Colonic mucosa (tissue), 4 donors: ENCODE measurements around the gene GPR33. TPM values are rescaled to one million over a fixed set of nuclear protein-coding genes. Genes with fewer than 3 reads are reported as not detected.
"Not testable (repeated sequence)": the region's sequence is repeated elsewhere in the genome, so short reads cannot be mapped to it uniquely, and the experiment has no call there.

ENCODE experiments used
- DNase-seq: peaks from one replicate; pipeline ENCODE4 v3.0.0-alpha.2; 2020
- H3K27ac ChIP-seq: fragments of 200-600 bp; one replicate; pipeline ENCODE4 v1.8.0; 2021
- H3K27me3 ChIP-seq: fragments of 200-600 bp; one replicate; pipeline ENCODE4 v1.8.0; 2021
- H3K36me3 ChIP-seq: fragments of 200-600 bp; one replicate; pipeline ENCODE4 v1.8.0; 2021
- H3K4me1 ChIP-seq: fragments of 200-600 bp; one replicate; pipeline ENCODE4 v1.8.0; 2021; ENCODE audit warnings: mild to moderate bottlenecking
- H3K4me3 ChIP-seq: fragments of 200-600 bp; one replicate; pipeline ENCODE4 v1.8.0; 2021
- H3K9ac ChIP-seq, 2 donors: one replicate each; pipeline ENCODE4 v1.7.0; 2013; ENCODE audit warnings: control low read depth in 2 of 2, low read depth in 2 of 2, low read length in 2 of 2
- H3K9me3 ChIP-seq: fragments of 200-600 bp; one replicate; pipeline ENCODE4 v1.8.0; 2021
- intact Hi-C: fragments of 100-400 bp; cut with DNase I; formaldehyde crosslinking; loops from one replicate; pipeline ENCODE4 v1.14.1; 2022
- total RNA-seq, 2 donors: library from RNA; stranded (reverse); fragmentation: NEBNext Ultra II Directional in 1 of 2; extraction: Animal tissue kit (Norgen Biotek cat#: 25700) in 1 of 2; gene quantifications; one replicate each; pipeline ENCODE4 v1.2.1, GENCODE V29; 2021
- TF ChIP-seq, protein P1 (sequence below): fragments of 200-600 bp; IDR thresholded peaks from one replicate; pipeline ENCODE4 v1.8.0; 2022; ENCODE audit warnings: antibody characterized with exemption, mild to moderate bottlenecking
- donor health status: healthy.
- donor health status: DM: no; HTN: no; CAD: no.
- donor health status: DM: no; HTN: no; CAD: no.

The GPR33 gene
- total RNA-seq, 2 donors from 2014 or later: not detected

DNA sequence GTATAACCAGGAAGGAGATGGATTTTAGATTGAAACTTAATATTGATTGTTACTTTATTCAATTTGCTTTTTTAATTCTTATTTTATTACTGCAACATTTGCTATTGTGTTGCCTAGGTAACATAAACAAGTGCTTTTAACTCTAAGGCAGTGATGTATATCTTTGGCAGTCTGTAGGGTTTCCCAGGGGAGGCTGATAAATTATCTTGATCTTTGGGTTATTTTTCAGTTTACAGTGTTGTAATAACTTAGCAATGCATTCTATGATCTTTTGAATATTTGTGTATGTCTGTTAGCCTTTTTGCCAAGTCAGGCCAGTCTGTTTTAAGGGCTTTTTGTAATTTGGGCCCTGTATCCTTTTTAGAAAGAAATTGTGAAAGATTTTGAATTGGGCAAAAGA, 22.7 kb downstream of the GPR33 start:
- TF ChIP-seq, protein P1, sequence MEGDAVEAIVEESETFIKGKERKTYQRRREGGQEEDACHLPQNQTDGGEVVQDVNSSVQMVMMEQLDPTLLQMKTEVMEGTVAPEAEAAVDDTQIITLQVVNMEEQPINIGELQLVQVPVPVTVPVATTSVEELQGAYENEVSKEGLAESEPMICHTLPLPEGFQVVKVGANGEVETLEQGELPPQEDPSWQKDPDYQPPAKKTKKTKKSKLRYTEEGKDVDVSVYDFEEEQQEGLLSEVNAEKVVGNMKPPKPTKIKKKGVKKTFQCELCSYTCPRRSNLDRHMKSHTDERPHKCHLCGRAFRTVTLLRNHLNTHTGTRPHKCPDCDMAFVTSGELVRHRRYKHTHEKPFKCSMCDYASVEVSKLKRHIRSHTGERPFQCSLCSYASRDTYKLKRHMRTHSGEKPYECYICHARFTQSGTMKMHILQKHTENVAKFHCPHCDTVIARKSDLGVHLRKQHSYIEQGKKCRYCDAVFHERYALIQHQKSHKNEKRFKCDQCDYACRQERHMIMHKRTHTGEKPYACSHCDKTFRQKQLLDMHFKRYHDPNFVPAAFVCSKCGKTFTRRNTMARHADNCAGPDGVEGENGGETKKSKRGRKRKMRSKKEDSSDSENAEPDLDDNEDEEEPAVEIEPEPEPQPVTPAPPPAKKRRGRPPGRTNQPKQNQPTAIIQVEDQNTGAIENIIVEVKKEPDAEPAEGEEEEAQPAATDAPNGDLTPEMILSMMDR: no peak
- no peak overlapping the region for H3K9ac ChIP-seq
- H3K36me3 ChIP-seq: no peaks in the 10 kb centered on the region
- no peak for DNase-seq
- H3K4me1 ChIP-seq: no peaks in the 10 kb centered on the region
- no peak overlapping the region for H3K4me3 ChIP-seq
- no peaks in the 10 kb centered on the region for H3K27me3 ChIP-seq
- H3K9me3 ChIP-seq: no peaks in the 10 kb centered on the region
- no peak overlapping the region for H3K27ac ChIP-seq
- intact Hi-C loops: no loop called here

DNA sequence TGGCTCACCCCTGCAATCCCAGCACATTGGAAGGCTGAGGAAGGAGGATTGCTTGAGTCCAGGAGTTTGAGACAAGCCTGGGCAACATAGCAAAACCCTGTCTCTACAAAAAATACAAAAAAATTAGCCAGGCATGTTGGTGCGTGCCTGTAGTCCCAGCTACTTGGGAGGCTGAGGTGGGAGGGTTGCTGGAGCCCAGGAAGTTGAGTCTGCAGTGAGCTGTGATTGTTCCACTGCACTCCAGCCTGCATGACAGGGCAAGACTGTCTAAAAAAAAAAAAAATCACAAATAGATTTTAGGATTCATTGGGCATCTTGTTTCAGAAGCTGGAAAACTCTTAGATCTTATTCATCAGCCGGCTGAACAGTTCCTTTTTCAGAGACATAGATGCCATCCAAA, 25.4 kb downstream of the GPR33 start:
- H3K36me3 ChIP-seq, H3K9me3 ChIP-seq, H3K4me3 ChIP-seq, H3K27me3 ChIP-seq, H3K9ac ChIP-seq, H3K27ac ChIP-seq, DNase-seq, intact Hi-C loops, H3K4me1 ChIP-seq: not testable (repeated sequence)

DNA sequence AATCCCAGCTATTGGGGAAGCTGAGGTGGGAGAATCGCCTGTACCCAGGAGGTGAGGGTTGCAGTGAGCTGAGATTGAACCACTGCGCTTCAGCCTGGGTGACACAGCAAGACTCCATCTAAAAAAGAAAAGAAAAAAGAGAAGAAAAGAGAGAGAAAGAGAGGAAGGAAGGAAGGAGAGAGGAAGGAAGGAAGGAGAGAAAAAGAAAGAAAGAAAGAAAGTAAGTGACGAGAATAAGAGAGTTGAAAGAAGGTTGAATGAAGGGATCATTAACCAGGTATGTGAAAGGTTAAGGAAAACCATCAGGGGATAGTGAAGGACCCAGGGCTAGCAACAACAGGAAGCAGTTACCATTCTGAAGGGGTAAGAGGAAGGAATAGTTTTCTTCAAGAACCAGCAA, 26.3 kb downstream of the GPR33 start:
- DNase-seq: no peak
- Histone ChIP-seq H3K4me3 (no peak overlapping the region), H3K36me3 (no peaks in the 10 kb centered on the region), H3K27ac (no peak overlapping the region), H3K27me3 (no peaks in the 10 kb centered on the region), H3K4me1 (no peaks in the 10 kb centered on the region), H3K9me3 (no peaks in the 10 kb centered on the region), H3K9ac (no peak overlapping the region)
- intact Hi-C loops: no loop called here
- TF ChIP-seq, protein P1: no peak

DNA sequence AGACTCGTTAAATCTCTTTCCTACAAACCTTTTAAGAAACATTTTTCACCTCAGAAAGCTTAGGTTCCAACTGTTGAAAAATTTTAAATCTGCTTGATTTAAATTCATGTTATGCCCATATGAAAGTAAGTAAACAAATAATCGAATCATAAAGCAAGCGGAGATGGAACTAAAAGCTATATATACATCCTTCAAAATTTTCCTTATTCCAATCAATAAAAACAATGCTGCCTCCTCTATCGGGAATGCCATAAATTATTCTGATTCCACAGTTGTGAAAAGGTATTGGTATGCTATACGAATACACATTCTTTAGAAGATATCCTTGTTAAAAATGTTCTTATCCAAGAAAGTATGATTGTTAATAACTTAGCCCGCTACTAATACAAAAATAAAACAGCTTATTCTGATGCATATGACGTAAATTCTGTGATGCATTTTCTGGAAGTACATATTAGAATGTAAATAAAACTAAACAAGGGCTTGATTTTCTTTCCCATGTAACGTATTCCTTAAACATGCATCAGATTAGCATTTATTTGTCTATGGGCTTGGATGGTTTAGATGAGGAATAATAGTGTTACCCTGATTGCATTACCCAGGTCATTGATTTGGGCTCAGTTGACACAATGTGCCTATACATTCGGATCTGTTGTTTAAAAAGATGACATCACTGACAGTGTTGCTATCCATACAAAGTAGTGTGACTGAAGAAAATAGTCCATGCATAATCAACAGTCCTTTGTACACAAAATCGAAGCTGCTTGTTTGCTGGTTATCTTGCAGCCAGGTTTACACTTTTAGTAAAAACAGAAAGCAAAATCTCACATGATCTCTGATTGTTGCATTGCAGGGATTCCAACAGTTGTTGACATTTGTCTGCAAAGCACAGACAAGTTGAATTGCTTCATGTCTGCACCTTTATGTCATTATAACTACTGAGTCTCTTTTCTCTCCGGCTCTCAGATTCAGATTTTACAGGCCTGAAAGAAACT, 29.9 kb downstream of the GPR33 start:
- Histone ChIP-seq H3K36me3 (no peaks in the 10 kb centered on the region), H3K9me3 (no peaks in the 10 kb centered on the region), H3K27ac (peak overlapping the region; percentile 92), H3K27me3 (no peaks in the 10 kb centered on the region), H3K9ac (peak overlapping the region; percentile 9 to 58), H3K4me1 (no peaks in the 10 kb centered on the region), H3K4me3 (peak overlapping the region; percentile 76)
- intact Hi-C loops: loop anchor here (5.0 kb wide), 1 partner anchor 36 kb away; the partner anchor contains the start of gene HEATR5A
- DNase-seq: no peak
- TF ChIP-seq, protein P1: no peak

DNA sequence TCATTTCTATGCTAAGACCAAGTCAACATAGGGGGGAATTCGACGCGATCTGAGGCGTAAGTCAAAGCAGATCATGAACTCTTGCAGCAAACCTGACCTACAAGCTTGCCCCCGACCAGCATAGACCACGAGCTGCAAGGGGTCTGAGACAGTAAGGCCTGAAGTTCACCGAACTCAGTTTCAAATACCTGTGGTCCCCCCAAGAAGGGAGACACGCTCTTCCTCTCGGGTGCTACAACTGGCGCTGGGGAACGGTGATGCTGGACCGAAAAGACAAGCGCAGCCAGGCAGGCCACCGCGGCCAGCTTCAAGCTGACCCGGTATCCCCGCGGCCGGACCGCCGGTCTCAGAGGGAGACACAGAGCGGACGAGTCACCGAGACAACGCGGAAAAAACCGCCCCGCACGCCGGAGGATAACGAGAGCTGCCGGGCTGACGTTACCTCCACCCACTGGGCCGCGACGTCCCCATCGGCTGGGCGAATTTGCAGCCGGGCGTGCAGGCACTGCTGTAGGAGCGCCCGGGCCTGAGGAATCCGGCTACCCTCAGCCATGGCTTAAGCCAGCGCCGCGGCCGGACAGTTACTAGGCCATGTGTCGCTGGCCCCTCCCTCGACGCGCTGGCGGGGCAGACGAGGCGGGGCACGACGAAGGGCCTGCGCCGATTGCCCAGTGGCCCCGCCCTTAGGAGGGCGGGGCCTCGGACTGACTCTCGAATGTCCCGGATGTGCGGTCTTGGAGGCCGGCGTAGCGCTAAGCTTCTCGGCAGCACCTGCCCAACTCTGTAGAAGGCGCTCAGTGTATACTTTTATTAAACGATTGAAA, 30.8 kb downstream of the GPR33 start, which contains the start of gene DTD2:
Gene DTD2, minus strand, starts transcription at position 666 of the 824 bp plus-strand sequence. Its CDS starts 113 bp downstream, at position 553.
- H3K4me1 ChIP-seq: no peaks in the 10 kb centered on the region
- intact Hi-C loops: loop anchor here (5.0 kb wide), 1 partner anchor 35 kb away; the partner anchor contains the start of gene HEATR5A
- H3K36me3 ChIP-seq: no peaks in the 10 kb centered on the region
- H3K27me3 ChIP-seq: no peaks in the 10 kb centered on the region
- H3K9ac ChIP-seq: peak within 1 kb of the TSS; percentile 87 to 98
- H3K9me3 ChIP-seq: no peaks in the 10 kb centered on the region
- peak; percentile 95 for DNase-seq
- H3K27ac ChIP-seq: peak within 1 kb of the TSS; percentile 92
- TF ChIP-seq, protein P1: no peak
- peak within 1 kb of the TSS; percentile 76 for H3K4me3 ChIP-seq
